Adipocyte (in vitro differentiated cells): ENCODE results near the gene ABCB1.

Experiments used
- DNase-seq: peaks from one replicate; pipeline ENCODE4 v3.0.0-alpha.2; 2015; ENCODE audit warnings: low read depth
- H3K27me3 ChIP-seq: replicated peaks from 2 replicates; pipeline ENCODE4 v1.7.0; 2013; ENCODE audit warnings: mild to moderate bottlenecking, low read length, moderate library complexity; ENCODE audit not compliant: control insufficient read depth, insufficient read depth
- H3K36me3 ChIP-seq: 2 replicates; pipeline ENCODE4 v1.7.0; 2013; ENCODE audit warnings: low read length, mild to moderate bottlenecking, moderate library complexity; ENCODE audit not compliant: control insufficient read depth, insufficient read depth, severe bottlenecking
- H3K4me1 ChIP-seq: 2 replicates; pipeline ENCODE4 v1.7.0; 2013; ENCODE audit warnings: mild to moderate bottlenecking, low read length, moderate library complexity; ENCODE audit not compliant: control insufficient read depth, insufficient read depth
- H3K4me3 ChIP-seq: 2 replicates; pipeline ENCODE4 v1.7.0; 2013; ENCODE audit warnings: mild to moderate bottlenecking, low read length, moderate library complexity
- H3K9ac ChIP-seq: 2 replicates; pipeline ENCODE4 v1.7.0; 2013; ENCODE audit warnings: mild to moderate bottlenecking, low read length, moderate library complexity
- H3K9me3 ChIP-seq: 2 replicates; pipeline ENCODE4 v1.7.0; 2013; ENCODE audit warnings: mild to moderate bottlenecking, low read length, moderate library complexity; ENCODE audit not compliant: control insufficient read depth

ABCB1 gene

GRCh38 chr7:87600130-87601124, at the start of gene ABCB1:
Gene ABCB1 (minus strand): TSS chr7:87600884. CDS start chr7:87600184, 700 bp downstream.
- no peak within 1 kb of the TSS for H3K9ac ChIP-seq
- no peaks in the 10 kb centered on the region for H3K36me3 ChIP-seq
- H3K27me3 ChIP-seq: peaks cover 11% of the 10 kb centered on the region
- H3K4me3 ChIP-seq: peak within 1 kb of the TSS; percentile 82
- H3K9me3 ChIP-seq: no peaks in the 10 kb centered on the region
- H3K4me1 ChIP-seq: peaks cover 11% of the 10 kb centered on the region
- DNase-seq: peak; percentile 84

DNA sequence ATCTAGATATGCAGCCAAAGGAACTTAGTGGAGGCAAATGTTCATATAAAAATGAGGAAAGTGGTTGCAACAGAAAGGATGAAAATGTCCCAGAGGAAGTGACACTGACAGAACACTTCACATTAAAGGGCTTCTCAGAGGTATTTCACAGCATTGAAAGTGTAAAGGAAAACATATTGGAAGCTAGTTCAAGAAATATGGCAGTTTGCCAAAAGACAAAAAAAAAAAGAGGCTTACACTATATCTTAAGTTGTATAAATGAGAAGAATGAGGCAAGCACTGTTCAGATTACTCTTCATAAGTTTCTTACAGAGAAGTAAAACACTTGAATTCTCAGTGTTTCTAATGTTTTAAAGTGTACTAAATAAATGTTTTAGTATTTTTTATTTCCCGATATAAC, 47.6 kb upstream of the ABCB1 start:
- Histone ChIP-seq H3K4me3 (no peak overlapping the region), H3K9me3 (no peaks in the 10 kb centered on the region), H3K27me3 (no peaks in the 10 kb centered on the region), H3K9ac (no peak overlapping the region), H3K4me1 (no peaks in the 10 kb centered on the region), H3K36me3 (no peaks in the 10 kb centered on the region)
- no peak for DNase-seq

- Histone ChIP-seq H3K4me3 (no peak overlapping the region), H3K9ac (no peak overlapping the region), H3K27me3 (no peaks in the 10 kb centered on the region), H3K36me3 (no peaks in the 10 kb centered on the region), H3K9me3 (no peaks in the 10 kb centered on the region), H3K4me1 (no peaks in the 10 kb centered on the region)
- DNase-seq: no peak
Observed at GRCh38 chr7:87645446-87645845, 44.8 kb upstream of the ABCB1 start.

- no peak overlapping the region for H3K4me3 ChIP-seq
- no peak overlapping the region for H3K9ac ChIP-seq
- peak; percentile 9 for DNase-seq
- no peaks in the 10 kb centered on the region for H3K9me3 ChIP-seq
- no peaks in the 10 kb centered on the region for H3K4me1 ChIP-seq
- H3K27me3 ChIP-seq: no peaks in the 10 kb centered on the region
- H3K36me3 ChIP-seq: no peaks in the 10 kb centered on the region
Observed at GRCh38 chr7:87635921-87636320, 35.2 kb upstream of the ABCB1 start.

- H3K4me3 ChIP-seq: peak overlapping the region; percentile 80
- H3K4me1 ChIP-seq: peaks cover 6% of the 10 kb centered on the region
- peak overlapping the region; percentile 64 for H3K9ac ChIP-seq
- no peaks in the 10 kb centered on the region for H3K36me3 ChIP-seq
- DNase-seq: peak; percentile 53
- no peaks in the 10 kb centered on the region for H3K27me3 ChIP-seq
- H3K9me3 ChIP-seq: no peaks in the 10 kb centered on the region
Observed at GRCh38 chr7:87628780-87629569, 28.3 kb upstream of the ABCB1 start.

DNA sequence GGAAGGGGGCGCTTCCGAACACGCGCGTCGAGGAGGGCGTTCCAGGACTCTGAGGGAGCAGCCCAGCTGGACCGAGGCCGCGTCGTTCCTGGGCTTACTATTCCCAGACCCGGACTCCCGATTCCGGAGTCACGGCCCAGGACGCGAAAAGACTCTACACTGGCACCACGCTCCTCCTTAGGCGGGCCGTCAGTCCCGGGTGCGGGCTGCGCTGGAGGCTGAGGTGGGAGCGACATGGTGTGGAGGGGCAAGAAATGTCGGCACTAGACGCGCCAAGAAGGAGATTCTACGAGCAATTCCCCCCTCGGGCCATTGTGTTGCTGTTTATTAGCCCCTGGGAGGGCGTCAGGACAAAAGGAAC, 26.9 kb upstream of the ABCB1 start:
- no peaks in the 10 kb centered on the region for H3K9me3 ChIP-seq
- peak overlapping the region; percentile 80 for H3K4me3 ChIP-seq
- no peaks in the 10 kb centered on the region for H3K36me3 ChIP-seq
- peak overlapping the region; percentile 66 for H3K9ac ChIP-seq
- no peaks in the 10 kb centered on the region for H3K27me3 ChIP-seq
- DNase-seq: peak; percentile 34
- H3K4me1 ChIP-seq: peaks cover 6% of the 10 kb centered on the region

DNA sequence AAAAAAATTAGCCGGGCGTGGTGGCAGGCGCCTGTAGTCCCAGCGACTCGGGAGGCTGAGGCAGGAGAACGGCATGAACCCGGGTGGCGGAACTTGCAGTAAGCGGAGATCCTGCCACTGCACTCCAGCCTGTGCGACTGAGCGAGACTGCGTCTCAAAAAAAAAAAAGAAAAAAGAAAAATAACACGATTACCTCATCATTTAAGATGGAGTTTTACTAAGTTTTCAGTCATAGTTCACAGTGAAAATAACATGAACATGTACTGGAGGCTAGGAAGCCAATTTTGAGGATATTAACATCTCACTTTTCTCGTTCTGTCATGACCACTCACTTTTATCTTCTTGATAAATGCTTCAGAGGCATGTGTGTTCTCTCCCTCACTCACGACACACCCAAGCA, 24.4 kb upstream of the ABCB1 start:
- no peak overlapping the region for H3K9ac ChIP-seq
- H3K27me3 ChIP-seq: no peaks in the 10 kb centered on the region
- H3K4me1 ChIP-seq: peaks cover 6% of the 10 kb centered on the region
- no peak overlapping the region for H3K4me3 ChIP-seq
- DNase-seq: no peak
- H3K9me3 ChIP-seq: no peaks in the 10 kb centered on the region
- no peaks in the 10 kb centered on the region for H3K36me3 ChIP-seq

GRCh38 chr7:87624628-87625027, 23.9 kb upstream of the ABCB1 start:
- Histone ChIP-seq H3K27me3 (no peaks in the 10 kb centered on the region), H3K36me3 (no peaks in the 10 kb centered on the region), H3K9ac (no peak overlapping the region), H3K9me3 (no peaks in the 10 kb centered on the region), H3K4me3 (no peak overlapping the region), H3K4me1 (peaks cover 6% of the 10 kb centered on the region)
- DNase-seq: peak; percentile 14

DNA sequence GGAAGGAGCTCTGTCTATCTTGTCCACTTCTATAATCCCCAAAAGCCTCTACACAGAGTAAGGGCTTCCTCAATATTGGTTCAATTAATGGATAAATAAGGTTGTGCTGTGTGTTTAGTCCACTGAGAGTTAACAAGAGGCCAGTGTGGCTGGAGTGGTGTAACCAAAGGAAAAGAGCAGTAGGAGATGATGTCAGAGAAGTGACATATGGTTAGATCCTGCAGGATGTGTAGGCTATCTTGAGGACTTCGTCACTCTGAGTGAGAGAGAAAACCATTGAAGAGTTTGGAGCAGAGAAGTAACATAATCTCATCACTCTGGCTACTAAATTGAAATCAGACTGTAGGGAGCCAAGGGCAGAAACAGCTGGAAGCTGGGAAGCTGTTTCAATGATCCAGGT, 14.5 kb upstream of the ABCB1 start:
- peaks cover 3% of the 10 kb centered on the region for H3K27me3 ChIP-seq
- H3K4me1 ChIP-seq: no peaks in the 10 kb centered on the region
- DNase-seq: no peak
- H3K9me3 ChIP-seq: peaks cover 4% of the 10 kb centered on the region
- no peak overlapping the region for H3K4me3 ChIP-seq
- H3K36me3 ChIP-seq: no peaks in the 10 kb centered on the region
- H3K9ac ChIP-seq: no peak overlapping the region

GRCh38 chr7:87609916-87610315, 9.2 kb upstream of the ABCB1 start:
- Histone ChIP-seq H3K4me3 (no peak overlapping the region), H3K4me1 (no peaks in the 10 kb centered on the region), H3K36me3 (no peaks in the 10 kb centered on the region), H3K27me3 (no peaks in the 10 kb centered on the region), H3K9ac (no peak overlapping the region), H3K9me3 (no peaks in the 10 kb centered on the region)
- no peak for DNase-seq

- H3K36me3 ChIP-seq: no peaks in the 10 kb centered on the region
- no peak overlapping the region for H3K9ac ChIP-seq
- no peak for DNase-seq
- no peaks in the 10 kb centered on the region for H3K9me3 ChIP-seq
- H3K4me3 ChIP-seq: no peak overlapping the region
- H3K27me3 ChIP-seq: peaks cover under 1% of the 10 kb centered on the region
- no peaks in the 10 kb centered on the region for H3K4me1 ChIP-seq
Observed at GRCh38 chr7:87608431-87608830, 7.7 kb upstream of the ABCB1 start.
